ENCODE data around the gene BTNL3. TPM values are rescaled to one million over a fixed set of nuclear protein-coding genes. Genes with fewer than 3 reads are reported as not detected.

BTNL3 gene
- total RNA-seq, 1 donor from 2014 or later: 0.36 TPM

DNA sequence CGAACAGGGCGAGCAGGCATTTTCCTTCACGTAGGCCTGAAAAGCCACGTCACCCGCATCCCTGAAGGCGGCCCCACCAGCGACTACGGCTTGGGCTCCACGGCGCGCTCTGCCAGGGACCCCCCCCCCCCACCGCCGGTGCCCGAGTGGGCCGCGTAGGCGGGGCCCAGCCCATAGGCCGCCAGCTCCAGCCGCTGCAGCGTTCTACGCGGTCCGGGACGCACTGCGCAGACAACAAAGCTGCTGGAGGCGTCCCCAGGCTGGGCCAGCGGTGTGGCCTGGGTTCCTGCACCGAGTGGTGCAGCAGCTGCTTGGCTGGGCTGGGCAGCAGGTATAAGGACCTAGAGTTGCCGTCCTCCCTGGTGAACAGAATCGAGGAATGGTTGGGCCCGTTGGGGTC is 18.3 kb upstream of the BTNL3 start:
- no peak overlapping the region for H3K27ac Mint-ChIP-seq (ENCODE audit: unreplicated experiment)
- H3K4me3 Mint-ChIP-seq (ENCODE audit: unreplicated experiment): no peak overlapping the region
- DNase-seq (ENCODE audit: low spot score): no peak
- H3K36me3 Mint-ChIP-seq (ENCODE audit: low read depth, unreplicated experiment): no peaks in the 10 kb centered on the region
- no peaks in the 10 kb centered on the region for H3K9me3 Mint-ChIP-seq (ENCODE audit: unreplicated experiment)
- H3K27me3 Mint-ChIP-seq (ENCODE audit: unreplicated experiment): no peaks in the 10 kb centered on the region
- H3K4me1 Mint-ChIP-seq (ENCODE audit: unreplicated experiment): no peaks in the 10 kb centered on the region
- TF ChIP-seq, protein P1, sequence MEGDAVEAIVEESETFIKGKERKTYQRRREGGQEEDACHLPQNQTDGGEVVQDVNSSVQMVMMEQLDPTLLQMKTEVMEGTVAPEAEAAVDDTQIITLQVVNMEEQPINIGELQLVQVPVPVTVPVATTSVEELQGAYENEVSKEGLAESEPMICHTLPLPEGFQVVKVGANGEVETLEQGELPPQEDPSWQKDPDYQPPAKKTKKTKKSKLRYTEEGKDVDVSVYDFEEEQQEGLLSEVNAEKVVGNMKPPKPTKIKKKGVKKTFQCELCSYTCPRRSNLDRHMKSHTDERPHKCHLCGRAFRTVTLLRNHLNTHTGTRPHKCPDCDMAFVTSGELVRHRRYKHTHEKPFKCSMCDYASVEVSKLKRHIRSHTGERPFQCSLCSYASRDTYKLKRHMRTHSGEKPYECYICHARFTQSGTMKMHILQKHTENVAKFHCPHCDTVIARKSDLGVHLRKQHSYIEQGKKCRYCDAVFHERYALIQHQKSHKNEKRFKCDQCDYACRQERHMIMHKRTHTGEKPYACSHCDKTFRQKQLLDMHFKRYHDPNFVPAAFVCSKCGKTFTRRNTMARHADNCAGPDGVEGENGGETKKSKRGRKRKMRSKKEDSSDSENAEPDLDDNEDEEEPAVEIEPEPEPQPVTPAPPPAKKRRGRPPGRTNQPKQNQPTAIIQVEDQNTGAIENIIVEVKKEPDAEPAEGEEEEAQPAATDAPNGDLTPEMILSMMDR (IDR thresholded peaks at IDR 0.05; ENCODE audit: unreplicated experiment): no peak

DNA sequence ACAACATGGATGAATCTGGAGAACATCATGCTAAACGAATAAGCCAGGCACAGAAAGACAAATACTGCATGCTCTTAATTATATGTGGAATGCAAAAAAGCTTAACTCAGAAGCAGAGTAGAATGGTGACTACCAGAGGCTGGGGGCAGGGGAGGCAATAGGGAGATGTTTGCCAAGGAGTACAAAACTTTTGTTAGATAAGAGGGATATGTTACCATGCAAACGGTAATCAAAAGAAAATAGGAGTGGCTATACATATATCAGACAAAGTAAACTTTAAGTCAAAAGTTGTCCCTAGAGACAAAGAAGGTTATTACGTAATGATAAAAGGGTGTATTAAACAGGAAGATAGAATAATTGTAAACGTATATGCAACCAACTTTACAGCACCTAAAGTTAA is 17.8 kb upstream of the BTNL3 start:
- no peaks in the 10 kb centered on the region for H3K9me3 Mint-ChIP-seq (ENCODE audit: unreplicated experiment)
- no peaks in the 10 kb centered on the region for H3K27me3 Mint-ChIP-seq (ENCODE audit: unreplicated experiment)
- TF ChIP-seq, protein P1 (IDR thresholded peaks at IDR 0.05; ENCODE audit: unreplicated experiment): no peak
- H3K36me3 Mint-ChIP-seq (ENCODE audit: low read depth, unreplicated experiment): no peaks in the 10 kb centered on the region
- no peaks in the 10 kb centered on the region for H3K4me1 Mint-ChIP-seq (ENCODE audit: unreplicated experiment)
- no peak overlapping the region for H3K4me3 Mint-ChIP-seq (ENCODE audit: unreplicated experiment)
- no peak for DNase-seq (ENCODE audit: low spot score)
- no peak overlapping the region for H3K27ac Mint-ChIP-seq (ENCODE audit: unreplicated experiment)

DNA sequence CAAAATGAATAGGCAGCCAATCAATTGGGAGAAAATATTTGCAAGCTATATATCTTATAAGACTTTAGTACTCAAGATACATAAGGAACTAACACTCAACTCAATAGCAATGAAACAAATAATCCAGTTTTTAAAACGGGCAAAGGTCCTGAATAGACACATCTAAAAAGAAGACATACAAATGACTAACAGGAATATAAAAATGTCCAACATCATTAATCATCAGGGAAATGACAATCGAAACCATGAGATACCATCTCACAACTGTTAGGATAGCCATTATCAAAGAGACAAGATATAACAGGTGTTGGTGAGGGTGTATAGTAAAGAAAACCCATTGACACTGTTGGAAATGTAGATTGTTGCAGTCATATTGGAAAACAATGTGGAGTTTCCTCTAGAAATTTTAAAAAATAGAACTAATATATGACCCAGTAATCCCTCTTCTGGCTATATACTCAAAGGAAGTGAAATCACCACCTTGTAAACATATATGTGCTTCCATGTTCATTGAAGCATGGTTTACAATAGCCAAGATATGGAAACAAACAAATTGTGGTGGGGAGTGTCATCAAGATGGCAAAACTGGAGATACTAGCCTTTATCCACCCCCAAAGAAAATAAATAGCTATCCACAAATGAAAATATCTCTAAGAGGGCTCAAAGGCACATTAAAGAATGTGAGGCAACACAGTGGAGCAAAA is 13.9 kb upstream of the BTNL3 start:
- no peak overlapping the region for H3K27ac Mint-ChIP-seq (ENCODE audit: unreplicated experiment)
- H3K36me3 Mint-ChIP-seq (ENCODE audit: low read depth, unreplicated experiment): no peaks in the 10 kb centered on the region
- no peak for DNase-seq (ENCODE audit: low spot score)
- H3K27me3 Mint-ChIP-seq (ENCODE audit: unreplicated experiment): no peaks in the 10 kb centered on the region
- no peaks in the 10 kb centered on the region for H3K9me3 Mint-ChIP-seq (ENCODE audit: unreplicated experiment)
- H3K4me3 Mint-ChIP-seq (ENCODE audit: unreplicated experiment): no peak overlapping the region
- TF ChIP-seq, protein P1 (IDR thresholded peaks at IDR 0.05; ENCODE audit: unreplicated experiment): no peak
- H3K4me1 Mint-ChIP-seq (ENCODE audit: unreplicated experiment): no peaks in the 10 kb centered on the region

DNA sequence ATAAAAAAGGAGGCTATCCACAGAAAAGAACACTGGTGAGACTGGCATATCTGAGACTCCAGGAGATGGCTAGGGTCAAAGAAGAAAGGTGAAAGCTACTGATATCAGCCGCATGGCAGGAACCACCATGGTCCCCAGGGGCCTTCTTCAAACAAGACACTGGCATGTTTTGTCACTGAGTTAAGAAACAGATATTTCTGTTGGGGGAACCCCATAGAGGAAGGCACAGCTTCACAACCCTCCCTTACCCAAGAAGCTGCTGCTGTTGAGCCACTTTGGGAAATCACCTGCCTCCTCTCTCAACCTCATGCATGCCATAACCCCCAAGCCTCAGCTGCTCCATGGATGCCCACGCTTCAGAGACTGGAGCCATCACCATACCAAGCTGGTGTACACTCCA is 13.3 kb upstream of the BTNL3 start:
- no peak for DNase-seq (ENCODE audit: low spot score)
- Mint-ChIP-seq H3K4me3 (ENCODE audit: unreplicated experiment) (no peak overlapping the region), H3K4me1 (ENCODE audit: unreplicated experiment) (no peaks in the 10 kb centered on the region), H3K27ac (ENCODE audit: unreplicated experiment) (no peak overlapping the region), H3K27me3 (ENCODE audit: unreplicated experiment) (no peaks in the 10 kb centered on the region), H3K9me3 (ENCODE audit: unreplicated experiment) (no peaks in the 10 kb centered on the region), H3K36me3 (ENCODE audit: low read depth, unreplicated experiment) (no peaks in the 10 kb centered on the region)
- TF ChIP-seq, protein P1 (IDR thresholded peaks at IDR 0.05; ENCODE audit: unreplicated experiment): no peak

DNA sequence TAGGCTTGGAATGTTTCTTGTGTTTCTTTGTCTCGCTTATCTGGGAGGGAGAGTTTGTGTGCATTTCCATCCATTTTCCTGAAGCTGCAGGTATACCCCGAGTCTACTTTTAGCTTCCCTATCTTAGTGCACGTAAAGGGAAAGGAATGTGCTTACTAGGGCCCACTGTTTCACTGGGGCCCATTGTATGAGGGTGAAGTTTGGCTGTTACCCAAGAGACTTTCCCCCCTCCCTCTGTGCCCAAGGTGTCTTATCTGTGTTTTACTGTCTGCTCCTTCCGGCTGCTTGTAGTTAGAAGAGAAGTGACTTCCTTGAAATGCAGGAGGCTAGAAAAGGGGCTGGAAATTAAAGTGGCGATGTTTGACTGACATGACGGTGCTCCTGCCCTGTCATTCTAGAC is 12.1 kb upstream of the BTNL3 start:
- no peaks in the 10 kb centered on the region for H3K27me3 Mint-ChIP-seq (ENCODE audit: unreplicated experiment)
- H3K27ac Mint-ChIP-seq (ENCODE audit: unreplicated experiment): no peak overlapping the region
- no peaks in the 10 kb centered on the region for H3K36me3 Mint-ChIP-seq (ENCODE audit: low read depth, unreplicated experiment)
- no peaks in the 10 kb centered on the region for H3K4me1 Mint-ChIP-seq (ENCODE audit: unreplicated experiment)
- TF ChIP-seq, protein P1 (IDR thresholded peaks at IDR 0.05; ENCODE audit: unreplicated experiment): no peak
- DNase-seq (ENCODE audit: low spot score): no peak
- H3K9me3 Mint-ChIP-seq (ENCODE audit: unreplicated experiment): no peaks in the 10 kb centered on the region
- H3K4me3 Mint-ChIP-seq (ENCODE audit: unreplicated experiment): no peak overlapping the region
